T-helper 1 cell treated with Interleukin-12 subunit alpha and Interleukin-12 subunit beta and Interleukin-4 antibody, amounts not matched to agents 30 μg/mL and 1 μg/mL, for 36 hours (primary cell): ENCODE measurements around the gene TMX2.
A peak's percentile ranks its signal among the peaks of the same experiment; 100 is the strongest.
"Not testable (repeated sequence)": the region's sequence is repeated elsewhere in the genome, so short reads cannot be mapped to it uniquely, and the experiment has no call there.

Source experiments
- H3K27ac Mint-ChIP-seq: one replicate; pipeline ENCODE4 v1.8.0; 2021; ENCODE audit warnings: mild to moderate bottlenecking, mixed read lengths
- H3K27me3 Mint-ChIP-seq: one replicate; pipeline ENCODE4 v1.8.0; 2021; ENCODE audit warnings: low read depth, mixed read lengths
- H3K36me3 Mint-ChIP-seq: one replicate; pipeline ENCODE4 v1.8.0; 2021; ENCODE audit warnings: low read depth, mixed read lengths
- H3K4me1 Mint-ChIP-seq: one replicate; pipeline ENCODE4 v1.8.0; 2021; ENCODE audit warnings: low read depth, mixed read lengths
- H3K4me3 Mint-ChIP-seq: one replicate; pipeline ENCODE4 v1.8.0; 2021; ENCODE audit warnings: mild to moderate bottlenecking, moderate library complexity, mixed read lengths
- H3K9me3 Mint-ChIP-seq: one replicate; pipeline ENCODE4 v1.8.0; 2021; ENCODE audit warnings: mixed read lengths

TMX2 gene, protein sequence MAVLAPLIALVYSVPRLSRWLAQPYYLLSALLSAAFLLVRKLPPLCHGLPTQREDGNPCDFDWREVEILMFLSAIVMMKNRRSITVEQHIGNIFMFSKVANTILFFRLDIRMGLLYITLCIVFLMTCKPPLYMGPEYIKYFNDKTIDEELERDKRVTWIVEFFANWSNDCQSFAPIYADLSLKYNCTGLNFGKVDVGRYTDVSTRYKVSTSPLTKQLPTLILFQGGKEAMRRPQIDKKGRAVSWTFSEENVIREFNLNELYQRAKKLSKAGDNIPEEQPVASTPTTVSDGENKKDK

DNA sequence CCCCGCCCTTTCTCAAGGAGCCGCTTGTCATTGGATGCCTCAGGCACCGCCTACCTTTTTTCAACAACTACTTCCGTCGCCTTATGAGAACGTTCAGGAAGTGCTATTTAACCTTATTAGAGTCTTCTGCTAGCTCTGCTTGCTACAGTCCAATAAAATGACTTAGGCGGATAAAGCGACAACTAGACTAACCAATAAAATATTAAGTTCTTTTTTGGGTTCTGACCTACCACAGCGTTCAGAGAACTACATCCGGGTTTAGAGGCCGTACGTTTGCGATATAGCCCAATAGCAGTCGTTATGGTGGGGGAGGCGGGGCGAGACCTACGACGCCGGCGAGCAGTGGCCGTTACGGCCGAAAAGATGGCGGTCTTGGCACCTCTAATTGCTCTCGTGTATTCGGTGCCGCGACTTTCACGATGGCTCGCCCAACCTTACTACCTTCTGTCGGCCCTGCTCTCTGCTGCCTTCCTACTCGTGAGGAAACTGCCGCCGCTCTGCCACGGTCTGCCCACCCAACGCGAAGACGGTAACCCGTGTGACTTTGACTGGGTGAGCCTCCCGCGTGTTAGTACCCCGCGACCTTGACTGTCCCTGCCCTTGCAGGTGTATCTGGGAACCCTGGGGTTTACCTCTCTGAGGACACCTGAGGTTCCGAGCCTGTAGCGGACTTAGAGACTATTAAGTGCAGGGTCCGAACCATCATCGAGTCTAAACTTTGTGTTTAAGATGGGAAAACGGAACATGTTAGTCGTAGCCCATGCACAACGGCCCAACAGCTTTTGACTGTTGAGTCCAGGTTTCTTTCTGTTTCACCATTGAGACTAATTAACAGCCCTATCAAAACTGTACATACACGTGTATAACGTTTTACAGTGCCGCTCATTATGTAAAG lies at the start of gene TMX2:
TMX2 (plus strand) TSS at position 338 of the 895 bp plus-strand sequence; CDS start at position 364, 26 bp downstream.
- no peaks in the 10 kb centered on the region for H3K27me3 Mint-ChIP-seq
- peak within 1 kb of the TSS; percentile 93 for H3K27ac Mint-ChIP-seq
- H3K36me3 Mint-ChIP-seq = peaks cover 9% of the 10 kb centered on the region
- H3K9me3 Mint-ChIP-seq = no peaks in the 10 kb centered on the region
- H3K4me1 Mint-ChIP-seq = peaks cover 40% of the 10 kb centered on the region
- H3K4me3 Mint-ChIP-seq = peak within 1 kb of the TSS; percentile 96

DNA sequence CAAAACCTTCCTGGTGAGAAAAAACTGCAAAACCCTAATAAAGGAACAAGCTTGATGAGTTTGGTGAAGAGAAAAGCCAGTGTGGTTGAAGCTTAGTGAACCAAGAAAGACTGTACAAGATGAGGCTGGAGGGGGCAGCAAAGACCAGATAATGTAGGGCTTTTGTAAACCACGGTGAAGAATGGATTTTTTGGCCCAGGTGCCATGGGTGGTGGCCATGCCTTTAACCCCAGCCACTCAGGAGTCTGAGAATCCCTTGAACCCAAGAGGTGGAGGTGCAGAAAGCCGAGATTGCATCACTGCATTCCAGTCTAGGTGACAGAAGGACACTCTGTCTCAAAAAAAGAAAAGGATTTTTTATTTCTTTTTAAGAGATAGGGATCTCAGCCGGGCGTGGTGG lies 49.5 kb upstream of the TMX2 start:
- no peak overlapping the region for H3K4me3 Mint-ChIP-seq
- no peak overlapping the region for H3K27ac Mint-ChIP-seq
- H3K27me3 Mint-ChIP-seq = peaks cover 4% of the 10 kb centered on the region
- peaks cover 27% of the 10 kb centered on the region for H3K36me3 Mint-ChIP-seq
- peaks cover 30% of the 10 kb centered on the region for H3K4me1 Mint-ChIP-seq
- H3K9me3 Mint-ChIP-seq = no peaks in the 10 kb centered on the region

DNA sequence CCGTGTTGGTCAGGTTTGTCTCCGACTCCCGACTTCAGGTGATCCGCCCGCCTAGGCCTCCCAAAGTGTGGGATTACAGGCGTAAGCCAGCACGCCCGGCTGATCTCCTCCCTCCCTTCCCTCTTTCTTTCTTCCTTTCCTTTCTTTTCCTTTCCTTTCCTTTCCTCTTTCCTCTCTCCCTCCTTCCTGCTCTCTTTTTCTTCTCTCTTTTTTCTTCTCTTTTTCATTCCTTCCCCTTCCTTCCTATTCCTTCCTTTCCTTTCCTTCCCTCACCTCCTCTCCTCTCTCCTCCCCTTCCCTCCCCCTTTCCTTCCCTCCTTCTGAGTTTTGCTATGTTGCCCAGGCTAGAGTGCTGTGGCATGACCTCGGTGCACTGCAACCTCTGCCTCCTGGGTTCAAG lies 48.4 kb upstream of the TMX2 start:
- H3K4me1 Mint-ChIP-seq = peaks cover 28% of the 10 kb centered on the region
- peaks cover 4% of the 10 kb centered on the region for H3K27me3 Mint-ChIP-seq
- no peaks in the 10 kb centered on the region for H3K9me3 Mint-ChIP-seq
- H3K27ac Mint-ChIP-seq = no peak overlapping the region
- H3K4me3 Mint-ChIP-seq = no peak overlapping the region
- H3K36me3 Mint-ChIP-seq = peaks cover 28% of the 10 kb centered on the region

DNA sequence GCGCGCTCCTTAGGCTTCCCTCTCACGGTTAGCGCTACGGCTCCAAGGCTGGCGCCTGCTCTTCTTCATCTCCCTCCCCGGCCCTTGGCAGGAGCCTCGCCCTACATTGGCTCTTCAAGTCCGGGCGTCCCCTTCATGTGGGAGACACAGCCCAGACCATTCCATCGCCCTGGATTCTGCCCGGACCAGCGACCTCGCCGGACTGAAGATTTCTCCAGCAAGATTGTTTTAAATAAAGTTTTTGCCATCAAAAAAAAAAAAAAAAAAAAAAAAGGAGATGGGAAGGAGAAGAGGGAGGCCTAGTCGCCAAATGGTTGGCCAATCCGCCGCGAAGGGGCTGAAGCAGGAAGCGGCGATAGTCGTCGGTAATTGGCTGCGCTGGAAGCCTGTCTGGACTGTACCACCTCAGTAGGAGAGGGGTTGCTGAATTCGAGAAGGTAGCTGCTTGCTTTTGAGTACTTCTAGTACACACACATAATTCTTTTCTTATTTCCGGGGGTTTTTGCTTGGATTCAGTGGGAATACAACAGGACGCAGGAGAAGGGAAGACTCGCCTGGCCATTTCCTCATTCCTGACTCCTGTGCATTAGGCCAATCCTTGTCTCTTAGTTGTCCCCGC lies 45.2 kb upstream of the TMX2 start:
- H3K36me3 Mint-ChIP-seq = peaks cover 16% of the 10 kb centered on the region
- H3K4me1 Mint-ChIP-seq = peaks cover 38% of the 10 kb centered on the region
- peak overlapping the region; percentile 98 for H3K4me3 Mint-ChIP-seq
- H3K27ac Mint-ChIP-seq = peak overlapping the region; percentile 100
- peaks cover 4% of the 10 kb centered on the region for H3K27me3 Mint-ChIP-seq
- no peaks in the 10 kb centered on the region for H3K9me3 Mint-ChIP-seq

DNA sequence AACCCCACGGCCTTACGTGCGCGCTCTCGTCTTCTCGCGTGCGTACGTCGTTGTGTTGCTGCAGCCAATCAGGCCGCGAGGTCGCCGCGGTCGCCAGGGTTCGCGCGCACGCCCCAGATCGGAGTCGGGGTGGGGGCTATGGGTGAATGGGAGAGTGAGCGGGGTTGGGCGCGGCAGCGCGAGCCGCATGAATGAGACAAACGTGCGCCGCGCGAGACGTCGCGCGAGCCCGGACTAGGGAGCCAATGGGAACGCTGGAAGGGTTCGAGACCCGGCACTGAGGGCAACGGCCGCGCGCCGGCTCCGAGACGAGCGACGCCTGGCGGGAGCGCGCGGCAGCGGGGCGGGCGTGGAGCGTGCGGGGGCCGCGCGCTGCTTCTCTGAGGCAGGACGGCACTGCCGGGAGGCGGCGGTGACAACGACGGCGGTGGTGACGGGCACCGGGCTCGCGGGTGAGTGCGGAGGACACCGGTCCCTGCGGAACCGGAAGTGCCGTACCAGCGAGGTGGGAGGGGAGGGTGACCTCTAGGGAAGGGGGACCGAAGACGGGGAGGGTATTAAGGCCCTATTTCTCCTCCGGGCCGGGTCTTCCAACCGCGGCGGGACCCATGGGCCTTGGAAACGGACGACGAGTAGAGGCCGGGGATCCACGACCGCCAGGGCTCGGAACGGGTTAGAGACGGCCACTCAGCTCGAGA lies 44.5 kb upstream of the TMX2 start, which contains the start of gene ZDHHC5:
ZDHHC5 (plus strand) TSS at position 379 of the 698 bp plus-strand sequence. CDS start 4,977 bp downstream, outside the sequence.
- Mint-ChIP-seq H3K4me3 (peak within 1 kb of the TSS; percentile 98), H3K27ac (peak within 1 kb of the TSS; percentile 100), H3K9me3 (no peaks in the 10 kb centered on the region), H3K27me3 (peaks cover 4% of the 10 kb centered on the region), H3K36me3 (peaks cover 14% of the 10 kb centered on the region), H3K4me1 (peaks cover 33% of the 10 kb centered on the region)

DNA sequence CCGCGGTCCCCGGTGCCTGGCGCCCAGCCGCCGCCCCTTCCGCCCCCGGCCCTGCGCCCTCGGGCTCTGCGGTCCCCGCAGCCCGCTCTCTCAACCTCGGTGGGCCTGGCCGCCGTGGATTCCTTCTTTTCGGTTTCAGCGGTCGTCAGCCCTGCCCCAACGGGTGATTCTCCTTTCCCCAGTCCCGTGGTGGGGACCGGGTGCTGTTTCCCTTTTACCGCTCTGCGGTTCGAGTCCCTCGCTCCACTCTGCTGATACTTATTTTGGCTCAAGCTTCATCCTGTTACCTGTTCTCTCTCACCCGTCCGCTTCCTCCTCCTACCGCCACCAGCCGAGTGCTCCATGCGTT lies 44.0 kb upstream of the TMX2 start:
- peaks cover 4% of the 10 kb centered on the region for H3K27me3 Mint-ChIP-seq
- peak overlapping the region; percentile 98 for H3K4me3 Mint-ChIP-seq
- peaks cover 37% of the 10 kb centered on the region for H3K4me1 Mint-ChIP-seq
- peak overlapping the region; percentile 100 for H3K27ac Mint-ChIP-seq
- no peaks in the 10 kb centered on the region for H3K9me3 Mint-ChIP-seq
- peaks cover 18% of the 10 kb centered on the region for H3K36me3 Mint-ChIP-seq

DNA sequence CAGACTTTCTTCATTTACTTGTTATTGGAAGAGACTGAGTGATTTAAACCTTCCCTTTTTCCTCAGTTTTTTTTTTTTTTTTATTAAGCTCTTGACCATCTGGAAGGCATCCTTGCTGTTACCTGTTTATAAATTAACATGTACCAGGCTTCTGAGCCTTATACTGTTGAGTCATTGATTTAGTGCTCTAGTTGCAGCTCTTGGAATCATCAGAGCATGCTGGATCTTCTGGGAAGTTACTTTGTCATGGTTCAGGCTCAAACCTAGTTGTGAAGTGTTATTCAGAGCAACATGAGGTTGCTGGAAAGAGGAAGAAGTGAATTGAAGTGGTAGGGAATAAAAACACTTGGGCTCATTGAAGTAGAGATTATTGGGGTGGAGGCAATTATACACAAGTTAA lies 38.1 kb upstream of the TMX2 start:
- H3K9me3 Mint-ChIP-seq = no peaks in the 10 kb centered on the region
- H3K4me1 Mint-ChIP-seq = peaks cover 55% of the 10 kb centered on the region
- peaks cover 43% of the 10 kb centered on the region for H3K36me3 Mint-ChIP-seq
- no peaks in the 10 kb centered on the region for H3K27me3 Mint-ChIP-seq
- H3K27ac Mint-ChIP-seq = no peak overlapping the region
- H3K4me3 Mint-ChIP-seq = no peak overlapping the region

DNA sequence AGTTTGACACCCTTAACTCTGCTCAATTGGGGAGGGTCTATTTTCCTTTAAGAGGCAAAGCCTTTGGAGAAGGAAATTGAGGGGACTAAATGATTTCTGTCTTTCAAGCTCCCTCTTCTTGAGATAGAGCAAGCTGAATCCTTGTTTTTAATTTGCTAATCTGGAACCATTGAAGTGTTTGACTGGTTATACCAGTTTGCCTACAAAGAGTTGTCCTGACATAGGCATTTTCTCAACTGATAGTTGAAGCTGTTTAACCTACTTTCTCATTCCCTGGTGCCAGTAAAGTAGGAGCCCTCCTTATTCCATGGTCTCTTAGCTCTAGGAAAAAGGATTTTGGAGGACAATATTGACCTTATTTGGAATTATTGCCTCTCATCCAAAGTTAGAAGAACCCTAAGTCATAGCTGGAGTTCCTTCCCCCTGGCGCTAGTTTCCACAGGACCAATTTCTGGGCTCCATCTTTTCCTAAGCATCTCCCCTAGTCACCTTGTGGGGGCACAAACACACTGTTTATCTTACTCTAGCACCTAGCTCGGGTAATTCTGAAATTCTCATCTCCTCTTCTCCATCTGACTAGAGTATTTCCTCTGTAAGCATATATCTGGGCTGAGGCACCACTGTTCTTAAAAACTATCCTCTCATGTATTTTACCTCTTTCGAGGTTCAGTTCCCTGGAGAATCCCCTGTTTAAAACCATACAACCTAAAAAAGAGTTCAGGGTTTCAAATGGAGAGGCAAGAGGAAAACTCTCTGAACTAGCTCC lies 37.0 kb upstream of the TMX2 start:
- peaks cover 43% of the 10 kb centered on the region for H3K36me3 Mint-ChIP-seq
- H3K27ac Mint-ChIP-seq = peak overlapping the region; percentile 29
- H3K4me3 Mint-ChIP-seq = no peak overlapping the region
- H3K27me3 Mint-ChIP-seq = no peaks in the 10 kb centered on the region
- no peaks in the 10 kb centered on the region for H3K9me3 Mint-ChIP-seq
- H3K4me1 Mint-ChIP-seq = peaks cover 49% of the 10 kb centered on the region

DNA sequence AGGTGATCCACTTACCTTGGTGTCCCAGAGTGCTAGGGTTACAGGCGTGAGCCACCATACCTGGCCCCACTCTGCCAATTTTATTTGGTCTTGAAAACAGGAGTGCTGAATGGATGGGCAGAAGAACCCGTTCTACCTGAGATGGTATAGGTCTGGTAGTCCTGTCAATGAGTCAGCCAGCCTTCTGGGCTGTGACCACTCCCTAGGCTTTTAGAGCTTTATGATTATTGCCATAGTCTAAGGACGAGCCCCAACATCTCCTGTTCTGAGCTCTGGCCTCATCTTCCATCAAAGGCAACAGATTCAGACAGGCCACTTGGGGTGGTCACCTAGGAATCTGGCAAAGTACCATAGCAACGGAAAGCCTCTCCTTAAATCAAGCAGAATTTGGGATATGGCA lies 33.0 kb upstream of the TMX2 start:
- Mint-ChIP-seq H3K4me1 (peaks cover 46% of the 10 kb centered on the region), H3K9me3 (no peaks in the 10 kb centered on the region), H3K27ac (no peak overlapping the region), H3K36me3 (peaks cover 48% of the 10 kb centered on the region), H3K27me3 (no peaks in the 10 kb centered on the region), H3K4me3 (no peak overlapping the region)

DNA sequence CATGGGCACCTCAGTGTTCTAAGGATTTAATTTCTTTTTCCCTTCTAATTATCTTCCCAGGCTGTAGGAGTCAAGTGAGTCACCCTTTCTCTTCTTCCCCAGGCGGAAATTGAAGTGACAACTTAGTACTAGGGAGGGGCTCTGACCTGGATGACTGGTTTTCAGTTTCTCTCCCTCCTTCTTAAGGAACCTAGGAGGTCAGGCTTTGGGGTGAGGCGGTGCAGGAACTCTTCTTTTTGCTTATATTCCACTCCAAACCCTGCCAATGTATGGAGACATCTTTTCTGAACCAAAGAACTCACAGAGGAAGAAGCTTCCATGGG lies 31.9 kb upstream of the TMX2 start:
- H3K4me1 Mint-ChIP-seq = peaks cover 37% of the 10 kb centered on the region
- H3K36me3 Mint-ChIP-seq = peaks cover 47% of the 10 kb centered on the region
- no peak overlapping the region for H3K4me3 Mint-ChIP-seq
- H3K27me3 Mint-ChIP-seq = no peaks in the 10 kb centered on the region
- peak overlapping the region; percentile 17 for H3K27ac Mint-ChIP-seq
- H3K9me3 Mint-ChIP-seq = no peaks in the 10 kb centered on the region

DNA sequence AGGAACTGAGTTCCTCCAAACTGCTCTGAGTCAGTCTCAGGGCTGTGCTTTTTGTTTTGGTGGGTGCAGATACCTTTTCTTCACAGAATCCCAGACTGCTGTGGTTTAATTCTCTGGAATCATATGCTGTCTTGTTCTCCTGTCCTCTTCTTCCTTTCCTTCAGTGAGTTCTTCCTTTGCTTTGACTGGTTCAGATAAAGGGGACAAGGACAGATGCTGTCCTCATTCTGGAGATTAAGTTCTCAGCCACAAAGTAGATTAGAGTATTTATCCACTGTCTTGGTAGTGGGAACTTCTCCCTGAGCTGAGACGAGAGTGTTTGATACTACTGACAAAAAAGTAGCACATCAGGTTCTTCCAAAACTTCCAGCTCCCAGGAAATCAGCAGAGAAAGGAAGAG lies 31.2 kb upstream of the TMX2 start:
- no peaks in the 10 kb centered on the region for H3K27me3 Mint-ChIP-seq
- no peaks in the 10 kb centered on the region for H3K9me3 Mint-ChIP-seq
- no peak overlapping the region for H3K4me3 Mint-ChIP-seq
- H3K27ac Mint-ChIP-seq = no peak overlapping the region
- H3K36me3 Mint-ChIP-seq = peaks cover 41% of the 10 kb centered on the region
- peaks cover 32% of the 10 kb centered on the region for H3K4me1 Mint-ChIP-seq

DNA sequence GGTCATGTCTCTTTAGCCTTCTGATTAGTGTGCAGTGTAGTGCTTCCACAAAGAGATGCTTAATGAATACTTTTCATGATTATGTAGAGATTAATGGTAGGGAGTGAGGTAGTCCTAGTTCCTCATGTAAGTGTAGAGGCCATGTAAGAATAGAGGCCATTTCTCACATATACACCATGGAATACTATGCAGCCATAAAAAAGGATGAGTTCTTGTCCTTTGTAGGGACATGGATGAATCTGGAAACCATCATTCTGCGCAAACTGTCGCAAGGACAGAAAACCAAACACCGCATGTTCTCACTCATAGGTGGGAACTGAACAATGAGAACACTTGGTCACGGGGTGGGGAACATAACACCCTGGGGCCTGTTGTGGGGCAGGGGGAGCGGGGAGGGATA lies 21.9 kb upstream of the TMX2 start:
- H3K4me3 Mint-ChIP-seq, H3K4me1 Mint-ChIP-seq, H3K27me3 Mint-ChIP-seq, H3K27ac Mint-ChIP-seq, H3K9me3 Mint-ChIP-seq: not testable (repeated sequence)
- peaks cover 34% of the 10 kb centered on the region for H3K36me3 Mint-ChIP-seq

DNA sequence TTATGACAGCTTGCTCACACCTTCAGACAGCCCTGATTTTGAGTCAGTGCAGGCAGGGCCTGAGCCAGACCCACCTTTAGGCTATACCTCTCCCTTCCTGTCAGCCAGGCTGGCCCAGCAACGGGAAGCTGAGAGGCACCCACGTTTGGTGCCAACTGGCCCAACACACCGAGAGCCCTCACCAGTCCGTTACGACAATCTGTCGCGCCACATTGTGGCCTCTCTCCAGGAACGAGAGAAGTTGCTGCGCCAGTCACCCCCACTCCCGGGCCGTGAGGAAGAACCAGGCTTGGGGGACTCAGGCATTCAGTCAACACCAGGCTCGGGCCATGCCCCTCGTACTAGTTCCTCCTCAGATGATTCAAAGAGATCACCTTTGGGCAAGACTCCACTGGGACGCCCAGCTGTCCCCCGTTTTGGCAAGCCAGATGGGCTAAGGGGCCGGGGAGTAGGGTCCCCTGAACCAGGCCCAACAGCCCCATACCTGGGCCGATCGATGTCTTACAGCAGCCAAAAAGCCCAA lies 13.5 kb upstream of the TMX2 start:
- Mint-ChIP-seq H3K9me3 (no peaks in the 10 kb centered on the region), H3K4me3 (no peak overlapping the region), H3K27ac (no peak overlapping the region), H3K4me1 (no peaks in the 10 kb centered on the region), H3K36me3 (peaks cover 33% of the 10 kb centered on the region), H3K27me3 (no peaks in the 10 kb centered on the region)
